IPS-15b (cell line): Measurements from ENCODE around the gene LILRA6.
A peak's percentile ranks its signal among the peaks of the same experiment; 100 is the strongest.

Experiments used
- H3K27me3 ChIP-seq: one replicate; pipeline ENCODE4 v1.6.1; 2013; ENCODE audit warnings: low read length; ENCODE audit not compliant: control insufficient read depth, insufficient read depth
- H3K36me3 ChIP-seq: one replicate; pipeline ENCODE4 v1.6.1; 2013; ENCODE audit warnings: low read length; ENCODE audit not compliant: control insufficient read depth, insufficient read depth
- H3K4me1 ChIP-seq: one replicate; pipeline ENCODE4 v1.6.1; 2013; ENCODE audit warnings: mild to moderate bottlenecking, low read length; ENCODE audit not compliant: control insufficient read depth, insufficient read depth
- H3K4me3 ChIP-seq: one replicate; pipeline ENCODE4 v1.5.1; 2013; ENCODE audit warnings: low read depth, low read length
- H3K9ac ChIP-seq: one replicate; pipeline ENCODE4 v1.6.1; 2013; ENCODE audit warnings: low read depth, mild to moderate bottlenecking, low read length
- H3K9me3 ChIP-seq: one replicate; pipeline ENCODE4 v1.6.1; 2013; ENCODE audit warnings: mild to moderate bottlenecking, low read length; ENCODE audit not compliant: control insufficient read depth, insufficient read depth

The LILRA6 gene

GRCh38 chr19:54188215-54188871 lies 54.2 kb downstream of the LILRA6 start:
- no peaks in the 10 kb centered on the region for H3K27me3 ChIP-seq
- H3K4me3 ChIP-seq, result peak overlapping the region; percentile 74
- peak overlapping the region; percentile 38 for H3K9ac ChIP-seq

GRCh38 chr19:54186934-54187381 lies 55.6 kb downstream of the LILRA6 start:
- no peaks in the 10 kb centered on the region for H3K27me3 ChIP-seq
- peaks cover 11% of the 10 kb centered on the region for H3K36me3 ChIP-seq
- no peak overlapping the region for H3K9ac ChIP-seq
- no peak overlapping the region for H3K4me3 ChIP-seq
- H3K4me1 ChIP-seq, result peaks cover 2% of the 10 kb centered on the region
- no peaks in the 10 kb centered on the region for H3K9me3 ChIP-seq

More at GRCh38 chr19:54188215-54188871, 54.2 kb downstream of the LILRA6 start:
- no peaks in the 10 kb centered on the region for H3K9me3 ChIP-seq
- peaks cover 15% of the 10 kb centered on the region for H3K36me3 ChIP-seq
- peaks cover 2% of the 10 kb centered on the region for H3K4me1 ChIP-seq
